Right ventricle myocardium inferior (tissue), 1 donor: ENCODE data around the gene CEP350. TPM values are rescaled to one million over a fixed set of nuclear protein-coding genes. Genes with fewer than 3 reads are reported as not detected.
"Not testable (repeated sequence)": the region's sequence is repeated elsewhere in the genome, so short reads cannot be mapped to it uniquely, and the experiment has no call there.

ENCODE experiments used
- ATAC-seq: fragments of 200-7000 bp; cut with Tn5 transposase; one replicate; pipeline ENCODE4 v1.9.1; 2020; ENCODE audit warnings: mild to moderate bottlenecking, moderate library complexity
- DNase-seq: peaks from one replicate; pipeline ENCODE4 v3.0.0; 2021; ENCODE audit errors: missing footprints
- intact Hi-C: fragments of 100-400 bp; cut with DNase I; formaldehyde crosslinking; loops from one replicate; pipeline ENCODE4 v1.11.0; 2022
- total RNA-seq: library from RNA; stranded (reverse); fragmentation: NEBNext Ultra II Directional; extraction: Animal tissue kit (Norgen Biotek cat#: 25700); gene quantifications from one replicate; pipeline ENCODE4 v1.2.1, GENCODE V29; 2021
- donor health status: DM: no; HTN: yes; CAD: no; lungs with severe emphysema.

The CEP350 gene
- total RNA-seq, 1 donor from 2014 or later: 27.1 TPM

DNA sequence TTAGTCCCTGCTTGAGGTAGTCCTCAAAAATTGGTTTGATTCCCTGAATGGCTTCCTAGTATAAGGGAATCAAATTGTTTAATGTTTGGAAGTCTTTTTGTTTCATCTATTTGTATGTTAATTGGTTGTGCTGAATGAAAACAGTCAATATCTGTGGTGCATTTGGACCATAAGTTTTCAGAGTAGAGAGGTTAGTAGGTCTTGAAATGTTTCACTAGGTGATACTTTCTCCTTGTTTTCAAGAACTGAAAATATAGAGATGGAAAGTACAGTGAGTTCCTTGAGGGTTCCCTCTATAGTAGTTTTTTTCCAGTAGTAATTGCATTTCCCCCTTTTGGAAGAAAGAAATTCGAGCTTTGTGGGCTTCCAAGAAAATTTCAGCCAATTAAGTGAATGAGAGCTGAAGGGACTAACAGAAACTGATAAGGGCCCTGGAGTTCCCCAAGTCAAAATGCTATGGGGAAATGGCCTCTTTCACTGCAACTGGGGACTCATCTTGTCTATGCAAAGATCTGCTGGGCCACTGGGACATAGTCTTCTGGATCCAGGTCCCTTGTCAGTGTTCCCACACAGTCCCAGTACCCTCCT, 18.6 kb upstream of the CEP350 start:
- DNase-seq: no peak
- ATAC-seq: no peak
- intact Hi-C loops: no loop called here

DNA sequence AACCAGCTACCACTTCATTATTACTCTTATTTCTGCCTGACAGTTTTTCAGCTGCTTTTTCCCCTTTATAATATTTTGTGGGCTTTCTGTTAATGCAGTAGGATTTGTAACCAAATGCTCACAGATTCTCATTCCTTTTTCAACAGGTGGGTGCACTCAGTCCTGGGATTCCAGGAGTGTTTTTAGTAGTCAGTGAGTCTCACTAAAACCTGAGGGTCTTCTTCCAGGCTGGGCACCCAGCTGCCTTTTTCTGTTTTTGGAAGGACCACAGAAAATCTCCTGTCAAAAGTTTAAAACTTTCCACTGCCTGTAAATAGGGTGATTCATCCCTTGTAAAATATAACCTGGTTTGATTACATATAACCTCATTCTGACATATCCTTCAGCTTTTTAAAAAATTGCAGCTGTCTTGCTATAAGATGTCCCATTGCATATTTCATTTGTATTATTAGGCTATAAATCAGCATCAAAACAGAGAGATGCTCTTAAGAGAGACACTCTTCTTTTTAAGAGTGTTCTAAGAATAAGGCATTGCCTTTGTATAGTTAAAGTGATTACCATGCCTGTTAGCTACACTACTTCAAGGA, 16.8 kb upstream of the CEP350 start:
- ATAC-seq (no peak), DNase-seq (no peak)
- intact Hi-C loops: no loop called here

GRCh38 chr1:179938752-179939151, 15.9 kb upstream of the CEP350 start:
- DNase-seq (no peak), ATAC-seq (no peak)
- intact Hi-C loops: no loop called here

DNA sequence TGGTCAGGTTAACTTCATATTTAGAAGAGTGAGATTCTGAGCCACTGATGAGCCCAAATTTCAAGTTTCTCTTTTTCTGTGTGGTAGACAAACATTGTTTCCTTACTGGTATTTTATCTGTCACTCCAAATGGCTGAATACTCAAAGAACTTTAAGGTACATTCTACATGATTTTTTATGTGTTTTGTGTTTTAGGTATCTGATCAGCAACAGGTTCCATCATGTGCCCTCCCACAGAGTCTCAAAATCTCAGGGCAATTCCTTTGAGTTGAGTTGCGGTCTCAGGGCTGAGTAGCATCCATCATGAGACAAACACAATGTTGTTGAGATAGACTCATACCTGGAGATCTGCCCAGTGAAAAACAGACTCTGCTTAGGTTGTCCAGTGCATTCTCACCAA, 14.7 kb upstream of the CEP350 start:
- ATAC-seq: no peak
- intact Hi-C loops: no loop called here
- no peak for DNase-seq

DNA sequence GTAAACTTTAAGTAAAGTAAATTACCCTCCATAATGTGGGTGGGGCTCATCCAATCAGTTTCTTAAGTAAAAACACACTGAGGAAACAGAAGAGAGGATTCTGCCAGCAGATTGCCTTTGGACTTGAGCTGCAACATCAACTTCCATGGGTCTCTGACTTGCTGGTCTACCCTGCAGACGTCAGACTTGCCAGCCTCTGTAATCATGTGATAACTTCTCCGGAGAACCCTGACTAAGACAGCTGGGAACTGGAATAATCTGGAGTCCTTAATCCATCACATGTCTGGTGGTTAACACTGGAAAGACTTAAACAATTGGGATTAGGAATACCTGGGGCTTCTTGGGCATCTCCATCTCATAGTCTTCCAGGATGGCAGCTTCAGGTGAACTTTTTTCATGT, 13.2 kb upstream of the CEP350 start:
- DNase-seq: no peak
- no peak for ATAC-seq
- intact Hi-C loops: no loop called here

GRCh38 chr1:179950651-179951050, 4.0 kb upstream of the CEP350 start:
- intact Hi-C loops: loop anchor here (10.0 kb wide), 1 partner anchor 54 kb away; no protein-coding TSS in a partner anchor
- DNase-seq: no peak
- no peak for ATAC-seq

- DNase-seq (no peak), ATAC-seq (no peak)
- intact Hi-C loops: loop anchor here (10.0 kb wide), 1 partner anchor 53 kb away; no protein-coding TSS in a partner anchor
These were observed 3.0 kb upstream of the CEP350 start for GRCh38 chr1:179951383-179952144.

GRCh38 chr1:179952186-179952585, 2.4 kb upstream of the CEP350 start:
- ATAC-seq: no peak
- intact Hi-C loops: loop anchor here (10.0 kb wide), 1 partner anchor 53 kb away; no protein-coding TSS in a partner anchor
- DNase-seq: no peak

GRCh38 chr1:179953974-179954492, 577 bp upstream of the CEP350 start:
- intact Hi-C loops: loop anchor here (1.0 to 10.0 kb wide), 3 partner anchors 51 to 200 kb away; partner anchors contain the start of genes QSOX1 and TOR1AIP1
- ATAC-seq (peak; percentile 6), DNase-seq (no peak)

GRCh38 chr1:179955287-179955680, 674 bp downstream of the CEP350 start:
- ATAC-seq (no peak), DNase-seq (no peak)
- intact Hi-C loops: loop anchor here (10.0 kb wide), 1 partner anchor 50 kb away; no protein-coding TSS in a partner anchor

DNA sequence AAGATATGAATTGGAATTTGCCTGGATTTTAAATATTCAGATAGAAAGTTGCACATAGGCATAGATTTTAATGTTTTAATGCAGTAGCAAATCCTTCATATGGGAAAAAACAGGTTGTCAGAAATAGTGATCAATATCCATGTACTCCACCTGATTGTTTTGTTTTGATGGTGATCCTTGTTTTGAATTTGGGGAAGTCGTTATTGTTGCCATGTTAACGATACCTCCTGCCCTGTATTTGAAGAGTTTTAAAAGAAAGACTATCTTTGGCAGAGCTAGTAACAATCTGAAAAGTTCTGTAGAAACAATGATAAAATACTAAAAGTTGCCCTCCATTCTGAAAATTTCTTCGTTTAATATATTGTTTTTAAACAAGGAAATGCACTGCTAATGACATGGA, 1.1 kb downstream of the CEP350 start:
- no peak for ATAC-seq
- DNase-seq: no peak
- intact Hi-C loops: loop anchor here (10.0 kb wide), 1 partner anchor 49 kb away; no protein-coding TSS in a partner anchor

DNA sequence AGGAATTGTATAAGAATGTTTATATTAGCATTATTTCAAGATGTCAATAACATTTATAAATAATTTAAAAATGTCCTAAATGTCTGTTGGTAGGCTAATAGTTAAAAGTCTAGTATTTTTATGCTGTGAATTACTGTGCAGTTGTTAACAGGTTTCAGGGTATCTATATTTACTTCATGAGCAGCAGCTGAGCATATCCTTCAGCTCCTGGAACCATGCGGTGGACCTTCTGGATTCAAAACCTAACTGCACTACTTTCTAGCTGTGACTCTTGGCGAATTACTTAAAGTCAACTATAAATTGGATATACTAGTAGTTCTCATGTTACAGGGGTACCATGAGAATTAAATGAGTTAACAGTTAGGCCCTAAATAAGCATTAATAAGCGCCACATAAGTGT, 3.7 kb downstream of the CEP350 start:
- no peak for ATAC-seq
- no peak for DNase-seq
- intact Hi-C loops: loop anchor here (10.0 kb wide), 1 partner anchor 46 kb away; no protein-coding TSS in a partner anchor

DNA sequence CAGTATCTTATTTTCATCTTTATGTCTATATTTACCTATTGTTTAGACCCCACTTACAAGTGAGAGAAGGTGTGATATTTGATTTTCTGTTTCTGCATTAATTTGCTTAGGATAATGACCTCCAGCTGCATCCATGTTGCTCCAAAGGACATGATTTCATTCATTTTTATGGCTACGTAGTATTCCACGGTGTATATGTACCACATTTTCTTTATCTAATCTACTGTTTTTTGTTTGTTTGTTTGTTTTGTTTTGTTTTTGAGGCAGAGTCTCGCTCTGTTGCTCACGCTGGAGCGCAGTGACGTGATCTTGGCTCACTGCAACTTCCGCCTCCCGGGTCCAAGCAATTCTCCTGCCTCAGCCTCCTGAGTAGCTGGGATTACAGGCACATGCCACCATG, 7.6 kb downstream of the CEP350 start:
- intact Hi-C loops, ATAC-seq, DNase-seq: not testable (repeated sequence)

GRCh38 chr1:179966551-179966950, 11.9 kb downstream of the CEP350 start:
- ATAC-seq (no peak), DNase-seq (no peak)
- intact Hi-C loops: no loop called here

- intact Hi-C loops: no loop called here
- ATAC-seq: no peak
- DNase-seq: no peak
These were observed 13.8 kb downstream of the CEP350 start for GRCh38 chr1:179968284-179968993.

DNA sequence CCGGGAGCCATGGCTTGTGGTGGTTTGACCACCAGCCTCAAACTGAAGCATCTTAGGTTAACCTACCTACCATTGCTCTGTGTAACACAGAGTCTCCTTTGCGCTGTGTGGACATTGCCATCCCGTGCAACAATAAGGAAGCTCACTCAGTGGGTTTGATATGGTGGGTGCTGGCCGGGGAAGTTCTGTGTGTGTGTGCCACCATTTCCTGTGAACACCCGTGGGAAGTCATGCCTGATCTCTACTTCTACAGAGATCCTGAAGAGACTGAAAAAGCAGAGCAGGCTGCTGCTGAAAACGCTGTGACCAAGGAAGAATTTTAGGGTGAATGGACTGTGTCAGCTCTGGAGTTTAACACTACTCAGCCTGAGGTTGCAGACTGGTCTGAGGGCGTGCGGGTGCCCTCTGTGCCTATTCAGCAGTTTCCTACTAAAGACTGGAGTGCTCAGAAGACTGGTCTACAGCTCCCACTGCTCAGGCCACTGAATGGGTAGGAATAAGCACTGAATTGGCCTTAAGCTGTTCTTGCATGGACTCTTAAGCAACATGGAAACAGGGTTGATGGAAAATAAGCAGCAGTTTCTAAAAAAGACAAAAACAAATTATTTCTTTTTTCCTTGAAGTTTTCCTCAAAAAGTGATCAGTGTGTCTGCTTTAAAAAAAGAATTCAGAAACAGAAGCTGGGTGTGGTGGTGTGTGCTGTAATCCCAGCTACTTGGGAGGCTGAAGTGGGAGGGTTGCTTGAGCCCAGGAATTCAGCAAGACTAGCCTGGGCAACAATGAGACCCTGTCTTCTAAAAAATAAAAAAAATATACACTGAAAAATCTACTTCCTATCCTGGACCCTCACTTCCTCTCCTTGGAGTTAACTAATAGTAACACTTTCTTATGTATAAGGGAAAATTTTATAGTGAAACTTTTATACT, 14.6 kb downstream of the CEP350 start:
- intact Hi-C loops: no loop called here

DNA sequence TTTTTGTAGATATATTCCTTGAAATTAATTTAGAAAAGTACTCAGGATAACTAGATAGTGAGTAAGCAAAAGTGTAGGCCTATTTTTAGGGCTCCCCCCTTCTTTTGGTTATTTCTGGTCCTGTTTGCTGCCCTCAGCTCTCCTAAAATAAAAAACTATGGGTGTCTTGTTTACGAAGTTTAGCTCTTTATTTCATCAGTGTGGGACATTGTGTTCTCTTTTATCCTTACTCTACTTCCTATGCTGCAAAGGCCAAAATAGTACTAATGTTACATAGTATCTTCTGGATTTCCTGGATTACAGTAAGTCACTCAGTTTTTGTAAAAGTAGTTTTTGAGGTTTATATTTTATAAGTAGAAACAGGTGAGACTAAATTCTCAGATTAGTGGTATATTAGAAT, 15.4 kb downstream of the CEP350 start:
- intact Hi-C loops: no loop called here
- peak; percentile 82 for ATAC-seq
- DNase-seq: no peak

More for the DNA sequence above, 14.6 kb downstream of the CEP350 start:
- ATAC-seq (peak; percentile 58), DNase-seq (no peak)
